RCC 7860 (cell line): Measurements from ENCODE around the gene SMPD1.

Source experiments
- DNase-seq: peaks from one replicate; pipeline ENCODE4 v3.0.0-alpha.2; 2015; ENCODE audit warnings: low spot score
- FAIRE-seq: peaks from 2 replicates; lab custom pipeline; 2012; peaks lifted over from hg19 to GRCh38; lab: Jason Lieb, UNC

SMPD1 gene

DNA sequence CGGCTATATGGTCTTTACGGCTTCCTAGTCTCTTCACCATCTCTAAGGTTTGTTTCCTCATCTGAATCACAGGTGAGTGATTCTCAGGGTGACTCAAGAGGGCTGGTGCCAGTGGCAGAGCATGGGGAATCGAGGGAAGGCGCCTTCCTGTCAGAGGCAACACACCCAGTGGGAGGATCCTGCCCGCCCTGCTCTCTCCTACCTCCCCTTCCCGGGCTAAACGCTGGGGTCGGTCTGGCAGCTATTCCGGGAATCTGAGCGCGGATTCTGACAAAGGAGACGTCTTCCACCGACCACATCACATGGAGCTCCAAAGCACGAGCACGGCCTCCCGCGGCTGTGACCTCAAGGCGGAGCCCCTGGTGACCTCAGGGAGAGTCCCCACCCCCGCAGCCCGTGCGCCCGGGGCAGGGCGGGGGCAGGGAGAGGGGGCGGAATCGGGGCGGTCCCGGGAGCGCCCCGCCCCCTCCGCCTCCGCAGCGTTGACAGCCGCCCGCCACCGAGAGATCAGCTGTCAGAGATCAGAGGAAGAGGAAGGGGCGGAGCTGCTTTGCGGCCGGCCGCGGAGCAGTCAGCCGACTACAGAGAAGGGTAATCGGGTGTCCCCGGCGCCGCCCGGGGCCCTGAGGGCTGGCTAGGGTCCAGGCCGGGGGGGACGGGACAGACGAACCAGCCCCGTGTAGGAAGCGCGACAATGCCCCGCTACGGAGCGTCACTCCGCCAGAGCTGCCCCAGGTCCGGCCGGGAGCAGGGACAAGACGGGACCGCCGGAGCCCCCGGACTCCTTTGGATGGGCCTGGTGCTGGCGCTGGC is at the start of gene SMPD1:
Gene SMPD1 (plus strand): TSS at position 570 of the 813 bp plus-strand sequence. CDS start 125 bp downstream, at position 695.
- FAIRE-seq, result peak; percentile 28
- DNase-seq, result peak; percentile 75

GRCh38 chr11:6345366-6345765 is 44.9 kb upstream of the SMPD1 start:
- no peak for FAIRE-seq

GRCh38 chr11:6350043-6350442 is 40.2 kb upstream of the SMPD1 start:
- DNase-seq (no peak), FAIRE-seq (no peak)

More at GRCh38 chr11:6345366-6345765, 44.9 kb upstream of the SMPD1 start:
- DNase-seq, result no peak

GRCh38 chr11:6350486-6350885 is 39.8 kb upstream of the SMPD1 start:
- FAIRE-seq, result no peak
- no peak for DNase-seq

DNA sequence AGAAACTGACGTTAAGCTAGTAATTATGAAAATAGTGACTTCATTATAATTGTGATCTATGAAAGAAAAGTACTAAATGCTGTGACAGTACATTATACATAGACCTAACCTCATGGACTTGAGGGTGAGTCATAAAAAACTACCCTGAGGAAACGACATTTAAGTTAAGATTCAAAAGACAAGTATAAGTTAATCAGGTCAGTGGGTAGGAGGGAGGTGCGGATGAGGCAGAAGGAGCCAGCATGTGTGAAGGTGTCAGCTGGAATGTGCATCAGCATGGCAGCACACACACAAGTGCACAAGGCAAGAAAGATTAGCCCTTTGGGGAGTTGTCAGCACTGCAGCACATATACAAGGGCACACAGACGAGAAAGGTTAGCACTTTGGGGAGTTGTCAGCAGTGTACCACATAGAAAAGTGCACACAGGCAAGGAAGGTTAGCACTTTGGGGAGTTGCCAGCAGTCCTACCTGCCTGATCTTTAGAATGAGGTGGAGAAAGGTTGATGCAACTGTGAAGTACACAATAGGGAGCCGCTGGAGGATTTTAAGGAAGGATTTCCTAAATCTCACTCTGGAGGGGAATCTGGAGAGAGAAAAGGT is 38.4 kb upstream of the SMPD1 start:
- no peak for FAIRE-seq
- DNase-seq, result no peak

- no peak for FAIRE-seq
- peak; percentile 48 for DNase-seq
Observed at GRCh38 chr11:6353367-6353987, 36.8 kb upstream of the SMPD1 start.

- no peak for FAIRE-seq
Observed at GRCh38 chr11:6354651-6355485, 35.4 kb upstream of the SMPD1 start.

GRCh38 chr11:6356503-6357055 is 33.7 kb upstream of the SMPD1 start:
- no peak for FAIRE-seq

More at GRCh38 chr11:6354651-6355485, 35.4 kb upstream of the SMPD1 start:
- DNase-seq, result no peak

DNA sequence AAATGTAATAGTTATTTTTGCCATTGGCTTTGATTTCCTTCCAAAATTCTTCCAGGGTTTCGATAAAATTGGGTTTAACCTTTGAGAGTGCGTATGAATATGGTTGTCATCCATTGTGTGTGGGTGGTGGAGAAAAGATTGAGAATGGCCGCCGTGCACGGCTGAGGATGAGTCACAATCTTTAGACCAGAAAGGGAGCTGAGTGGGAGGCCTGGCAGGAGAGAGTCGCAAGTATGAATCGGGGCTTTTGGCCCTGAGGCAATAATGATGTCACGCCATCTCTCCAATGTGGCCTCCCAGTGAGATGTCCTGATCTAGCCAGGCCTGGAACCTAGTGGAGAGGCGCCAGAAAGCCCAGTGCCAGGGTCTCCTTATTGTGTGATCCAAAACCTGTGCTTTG is 33.1 kb upstream of the SMPD1 start:
- peak; percentile 61 for FAIRE-seq
- peak; percentile 67 for DNase-seq

More at GRCh38 chr11:6356503-6357055, 33.7 kb upstream of the SMPD1 start:
- no peak for DNase-seq

GRCh38 chr11:6360183-6360582 is 30.1 kb upstream of the SMPD1 start:
- FAIRE-seq (no peak), DNase-seq (no peak)

GRCh38 chr11:6362185-6362872 is 27.9 kb upstream of the SMPD1 start:
- FAIRE-seq (no peak), DNase-seq (no peak)

DNA sequence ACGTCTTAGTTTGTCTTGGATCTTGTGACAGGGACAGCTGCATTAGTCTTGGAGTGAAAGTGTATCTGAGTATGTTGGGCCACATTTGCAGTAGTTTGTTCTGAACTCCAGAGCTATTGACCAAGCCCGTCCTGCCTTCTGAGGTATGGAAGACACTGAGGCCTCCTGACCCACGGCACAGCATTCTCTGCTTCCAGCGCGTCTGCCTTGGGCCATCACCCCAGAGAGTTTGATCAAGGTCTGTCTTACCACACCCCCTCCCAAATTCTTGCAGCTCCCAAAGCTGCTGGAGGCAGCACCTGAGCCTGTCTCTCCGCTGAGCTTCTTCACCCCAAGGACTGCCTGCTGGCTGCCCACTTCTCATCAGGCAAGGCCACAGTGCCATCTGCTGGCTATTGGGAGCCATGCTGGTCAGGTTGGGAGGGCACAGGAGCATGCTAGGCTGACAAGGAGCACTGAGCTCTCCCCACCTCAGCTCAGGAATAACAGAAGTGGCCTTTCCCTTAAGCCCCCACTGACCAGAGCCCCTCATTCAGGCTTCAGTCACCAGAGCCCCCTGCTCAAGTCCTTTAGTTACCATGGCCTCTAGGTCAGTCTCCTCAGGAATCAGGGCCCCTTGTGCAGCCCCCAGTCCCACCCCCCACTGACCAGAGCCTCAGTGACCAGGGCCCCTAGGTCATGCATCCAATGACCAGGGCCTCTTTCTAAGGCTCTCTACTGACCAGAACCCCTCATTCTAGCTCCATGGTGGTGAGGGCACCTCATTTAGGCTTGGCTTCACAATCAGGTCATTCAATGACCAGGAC is 27.2 kb upstream of the SMPD1 start:
- FAIRE-seq (no peak), DNase-seq (peak; percentile 39)

GRCh38 chr11:6365659-6366058 is 24.6 kb upstream of the SMPD1 start:
- DNase-seq, result no peak
- no peak for FAIRE-seq

DNA sequence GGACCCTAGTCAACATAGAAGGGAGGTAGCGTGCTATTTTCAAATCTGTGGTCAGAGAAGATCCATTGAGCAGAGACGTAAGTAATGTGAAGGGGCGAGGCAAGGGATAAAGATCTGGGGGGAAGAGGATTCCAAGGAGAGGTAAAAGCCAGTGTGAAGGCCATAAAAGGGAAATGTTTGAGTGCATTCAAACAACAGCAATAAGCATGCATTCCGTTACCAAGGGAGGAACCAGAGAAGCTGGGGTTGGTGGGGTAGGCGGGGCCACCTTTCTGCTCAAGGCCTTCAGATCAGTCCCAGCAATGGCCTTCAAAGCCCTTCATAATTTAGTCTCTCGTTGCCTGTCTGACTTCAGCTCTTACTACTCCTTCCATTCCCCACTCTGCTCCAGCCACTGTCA is 18.4 kb upstream of the SMPD1 start:
- FAIRE-seq (no peak), DNase-seq (no peak)

- FAIRE-seq (no peak), DNase-seq (no peak)
Observed at GRCh38 chr11:6377902-6378639, 12.2 kb upstream of the SMPD1 start.

GRCh38 chr11:6378640-6378989 is 11.7 kb upstream of the SMPD1 start:
- FAIRE-seq, result no peak

GRCh38 chr11:6385046-6385777 is 5.1 kb upstream of the SMPD1 start:
- no peak for DNase-seq
- FAIRE-seq, result no peak

More at GRCh38 chr11:6378640-6378989, 11.7 kb upstream of the SMPD1 start:
- no peak for DNase-seq
